Thyroid gland (tissue), 4 donors: ENCODE results near the gene DOCK8. TPM values are rescaled to one million over a fixed set of nuclear protein-coding genes. Genes with fewer than 3 reads are reported as not detected.

Source experiments
- DNase-seq, 2 donors: peaks; one replicate each; pipeline ENCODE4 v3.0.0-alpha.2; 2019
- H3K27ac ChIP-seq, 3 donors: fragments of 200-600 bp; sonication (generic); 1 replicate in 2 of 3; 2 replicates in 1 of 3; pipeline ENCODE4 v1.5.1; 2016 to 2019; ENCODE audit warnings: mild to moderate bottlenecking in 1 of 3, moderate library complexity in 1 of 3
- H3K27me3 ChIP-seq: fragments of 200-600 bp; sonication (generic); one replicate; pipeline ENCODE4 v1.5.1; 2019
- H3K36me3 ChIP-seq, 2 donors: fragments of 200-600 bp; sonication (generic); one replicate each; pipeline ENCODE4 v1.5.1; 2016 to 2019
- H3K4me1 ChIP-seq, 2 donors: fragments of 200-600 bp; sonication (generic); one replicate each; pipeline ENCODE4 v1.5.1; 2017 to 2019
- H3K4me3 ChIP-seq, 3 donors: fragments of 200-600 bp; sonication (generic); replicated peaks in 1 of 3; 1 replicate in 2 of 3; 2 replicates in 1 of 3; pipeline ENCODE4 v1.5.1; 2016; ENCODE audit warnings: mild to moderate bottlenecking in 1 of 3
- H3K9me3 ChIP-seq: fragments of 200-600 bp; sonication (generic); one replicate; pipeline ENCODE4 v1.5.1; 2017
- CTCF ChIP-seq, 6 experiments: fragments of 200-600 bp in 3 of 6; fragments of 450-650 bp in 3 of 6; sonication (generic) in 3 of 6; IDR thresholded peaks; one replicate each; pipeline ENCODE4 v1.5.1; 2016 to 2019; ENCODE audit warnings: antibody characterized with exemption in 6 of 6, mild to moderate bottlenecking in 2 of 6, inconsistent platforms in 1 of 6, moderate library complexity in 1 of 6
- POLR2A ChIP-seq, 2 donors: fragments of 450-650 bp; IDR thresholded peaks; one replicate each; pipeline ENCODE4 v1.6.1; 2017; ENCODE audit warnings: antibody characterized with exemption in 2 of 2, mild to moderate bottlenecking in 2 of 2, moderate library complexity in 1 of 2
- WGBS, 2 donors: methylation state at CpG; one replicate each; pipeline ENCODE4 v1.1.5; 2017; 5-methylcytosine and 5-hydroxymethylcytosine counted together
- intact Hi-C: fragments of 100-400 bp; cut with DNase I; formaldehyde crosslinking; loops from one replicate; pipeline ENCODE4 v1.15.1; 2023
- total RNA-seq, 4 donors: library from RNA; depleted of rRNA; stranded (reverse); fragments of >200 nt; gene quantifications; one replicate each; pipeline ENCODE4 v1.2.3, GENCODE V29; 2016

The DOCK8 gene
- total RNA-seq, 4 donors from 2014 or later: 10.1 to 19.5 (median 16.0) TPM

- Histone ChIP-seq H3K27me3 (no peaks in the 10 kb centered on the region), H3K4me1 (peaks cover 23% of the 10 kb centered on the region in 2 donors), H3K36me3 (no peaks in the 10 kb centered on the region), H3K4me3 (peak overlapping the region; percentile 51 to 74 (median 62)), H3K27ac (peak overlapping the region in 2 of 3 donors; percentile 68 to 93), H3K9me3 (no peaks in the 10 kb centered on the region)
- intact Hi-C loops: no loop called here
- no peak for DNase-seq
- TF ChIP-seq CTCF (IDR thresholded peaks at IDR 0.05) (no peak), POLR2A (IDR thresholded peaks at IDR 0.05) (no peak)
- WGBS, 2 donors: 52 to 56% methylated on average over 5 of the region's 5 CpGs
Measured at GRCh38 chr9:505741-506059, 291.0 kb downstream of the DOCK8 start.

DNA sequence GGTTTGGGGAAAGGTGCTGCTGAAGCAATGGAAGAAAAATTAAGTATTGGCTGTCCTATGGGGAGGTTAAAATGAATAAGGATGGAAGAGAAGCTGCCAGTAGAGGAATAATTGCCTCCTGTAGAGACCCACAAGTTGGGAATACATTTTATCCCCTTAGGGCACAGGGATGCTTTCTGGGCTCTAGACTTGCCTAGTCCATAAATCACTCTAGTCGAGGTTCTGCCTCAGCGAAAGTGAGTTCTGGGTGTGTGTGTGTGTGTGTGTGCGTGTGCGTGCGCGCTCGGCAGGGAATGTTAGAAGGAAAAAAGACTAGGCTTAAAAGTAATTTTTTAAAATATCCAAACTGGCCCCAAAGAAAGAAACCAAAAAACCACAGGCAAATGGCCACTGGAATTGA, 291.6 kb downstream of the DOCK8 start:
- 93% methylated on average over 7 of the region's 7 CpGs for WGBS, 2 donors
- H3K9me3 ChIP-seq: no peaks in the 10 kb centered on the region
- DNase-seq: no peak
- no peak for TF ChIP-seq CTCF (IDR thresholded peaks at IDR 0.05)
- no peak for TF ChIP-seq POLR2A (IDR thresholded peaks at IDR 0.05)
- intact Hi-C loops: no loop called here
- H3K4me1 ChIP-seq: peaks cover 23% of the 10 kb centered on the region in 2 donors
- peak overlapping the region in 2 of 3 donors; percentile 56 to 71 for H3K27ac ChIP-seq
- no peak overlapping the region for H3K4me3 ChIP-seq
- H3K36me3 ChIP-seq: no peaks in the 10 kb centered on the region
- H3K27me3 ChIP-seq: no peaks in the 10 kb centered on the region

DNA sequence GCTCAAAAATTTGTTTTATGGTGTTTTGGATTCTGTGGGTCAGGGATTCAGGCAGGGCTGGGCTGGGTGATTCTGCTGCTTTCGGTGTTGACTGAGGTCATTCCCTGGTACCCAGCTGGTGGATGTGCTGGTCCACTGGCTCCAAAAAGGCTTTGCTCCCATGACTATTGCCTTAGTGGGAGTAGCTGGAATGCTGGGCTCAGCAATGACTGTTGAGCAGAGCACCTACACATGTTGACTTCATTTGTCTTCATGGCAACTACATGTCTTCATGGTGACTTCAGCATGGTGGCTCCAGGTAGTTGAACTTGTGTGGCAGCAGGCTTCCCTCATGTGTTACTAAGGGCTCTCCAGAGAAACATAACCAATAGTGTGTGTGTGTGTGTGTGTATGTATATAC, 297.2 kb downstream of the DOCK8 start:
- TF ChIP-seq POLR2A (IDR thresholded peaks at IDR 0.05): no peak
- no peak for TF ChIP-seq CTCF (IDR thresholded peaks at IDR 0.05)
- no peaks in the 10 kb centered on the region for H3K36me3 ChIP-seq
- DNase-seq: no peak
- H3K9me3 ChIP-seq: no peaks in the 10 kb centered on the region
- H3K4me1 ChIP-seq: peaks cover 0 to 5% of the 10 kb centered on the region in 2 donors
- no peak overlapping the region for H3K4me3 ChIP-seq
- WGBS, 2 donors: 36 to 100% methylated on average over 1 of the region's 1 CpG
- H3K27me3 ChIP-seq: no peaks in the 10 kb centered on the region
- no peak overlapping the region for H3K27ac ChIP-seq
- intact Hi-C loops: no loop called here

- Histone ChIP-seq H3K4me3 (no peak overlapping the region), H3K27ac (no peak overlapping the region), H3K36me3 (no peaks in the 10 kb centered on the region), H3K9me3 (no peaks in the 10 kb centered on the region), H3K4me1 (no peaks in the 10 kb centered on the region), H3K27me3 (no peaks in the 10 kb centered on the region)
- no peak for TF ChIP-seq CTCF (IDR thresholded peaks at IDR 0.05)
- 85 to 94% methylated on average over 3 of the region's 3 CpGs for WGBS, 2 donors
- intact Hi-C loops: no loop called here
- no peak for DNase-seq
Measured at GRCh38 chr9:512555-513272, 298.0 kb downstream of the DOCK8 start.

Other genes with a start within 250 kb of the DOCK8 start
- gene WASHC1, start 185.4 kb upstream of the DOCK8 start, total RNA-seq: 10 to 100 TPM in 1 of 4 donors, 1 to 10 TPM in 3; 1.4 to 11.1 (median 6.8) TPM
- under 1 TPM in 3 of 4 donors, not detected in 1; 0.40 to 0.89 (median 0.54) TPM for gene FOXD4, start 96.4 kb upstream of the DOCK8 start, total RNA-seq
- gene ZNG1A, start 35.8 kb upstream of the DOCK8 start, total RNA-seq: 10 to 100 TPM; 66.3 to 74.2 (median 70.0) TPM